ENCODE data around the gene FAHD2A.
"Not testable (repeated sequence)": the region's sequence is repeated elsewhere in the genome, so short reads cannot be mapped to it uniquely, and the experiment has no call there.

The FAHD2A gene, protein sequence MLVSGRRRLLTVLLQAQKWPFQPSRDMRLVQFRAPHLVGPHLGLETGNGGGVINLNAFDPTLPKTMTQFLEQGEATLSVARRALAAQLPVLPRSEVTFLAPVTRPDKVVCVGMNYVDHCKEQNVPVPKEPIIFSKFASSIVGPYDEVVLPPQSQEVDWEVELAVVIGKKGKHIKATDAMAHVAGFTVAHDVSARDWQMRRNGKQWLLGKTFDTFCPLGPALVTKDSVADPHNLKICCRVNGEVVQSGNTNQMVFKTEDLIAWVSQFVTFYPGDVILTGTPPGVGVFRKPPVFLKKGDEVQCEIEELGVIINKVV

DNA sequence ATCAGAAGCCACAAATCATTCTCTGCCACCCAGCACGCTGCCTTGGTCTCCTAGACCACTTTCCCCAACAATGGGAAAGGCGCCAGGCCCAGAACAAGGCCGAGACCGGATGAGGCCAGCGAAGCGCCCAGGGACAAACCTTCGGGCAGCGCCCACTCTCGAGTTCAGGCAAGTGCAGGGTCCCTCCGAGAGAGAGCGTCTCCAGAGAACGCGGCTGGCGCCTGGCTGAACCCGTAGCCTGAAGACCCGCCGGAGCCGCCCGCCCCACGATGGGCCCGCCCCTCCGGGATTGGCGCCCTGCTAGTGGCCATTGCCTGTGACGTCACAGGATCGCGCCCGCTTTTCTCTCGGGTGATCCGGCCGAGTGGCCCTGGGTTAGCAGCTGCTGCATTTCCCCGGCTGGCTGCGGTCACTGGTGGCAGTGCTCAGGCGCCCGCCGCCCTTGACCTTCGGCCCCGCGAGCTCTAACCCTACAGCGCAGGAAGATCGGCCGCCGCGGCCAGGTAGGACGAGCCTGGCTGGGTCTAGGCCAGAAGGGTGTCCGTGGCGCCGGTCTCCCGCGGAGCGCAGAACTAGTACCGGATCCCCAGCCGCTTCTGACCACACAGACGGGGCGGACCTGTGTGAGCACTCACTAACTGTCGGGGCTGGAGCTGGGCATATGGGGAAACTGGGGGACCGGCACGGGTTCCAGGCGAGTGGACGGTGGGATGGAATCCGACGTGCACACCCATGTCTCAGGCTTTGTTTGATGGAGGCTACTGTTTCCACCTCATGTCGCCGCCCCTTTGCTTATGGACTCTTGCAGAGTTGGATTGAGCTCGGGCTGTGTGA is at the start of gene FAHD2A:
Gene FAHD2A, plus strand, starts transcription at position 339 of the 834 bp plus-strand sequence. CDS start 2,851 bp downstream, outside the sequence.
- peak; percentile 93 for DNase-seq

DNA sequence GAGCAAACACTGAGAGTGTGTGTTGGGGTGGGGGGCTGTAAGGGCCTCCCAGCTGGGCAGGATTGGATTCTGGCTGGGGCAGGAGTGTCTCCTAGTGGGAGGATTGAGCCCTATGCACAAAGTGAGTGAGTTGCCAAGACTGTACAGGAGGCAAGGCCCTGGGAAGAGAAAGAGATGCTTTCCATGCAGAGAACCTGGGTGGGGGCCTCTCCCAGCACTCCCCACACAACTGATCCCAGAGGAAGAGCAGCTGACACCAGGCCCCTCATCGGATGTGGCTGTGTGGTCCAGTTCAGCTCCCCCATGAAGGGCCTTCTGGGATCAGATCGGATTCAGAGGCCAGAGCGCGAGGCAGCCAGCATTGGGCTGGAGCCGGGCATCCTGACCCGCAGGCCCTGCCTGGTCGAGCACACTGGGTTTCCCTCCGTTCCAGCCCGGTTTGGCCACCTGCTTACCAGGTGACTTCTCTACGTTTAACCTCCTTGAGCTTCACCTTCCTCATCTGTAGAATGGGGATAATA is 49.4 kb upstream of the FAHD2A start:
- no peak for DNase-seq

DNA sequence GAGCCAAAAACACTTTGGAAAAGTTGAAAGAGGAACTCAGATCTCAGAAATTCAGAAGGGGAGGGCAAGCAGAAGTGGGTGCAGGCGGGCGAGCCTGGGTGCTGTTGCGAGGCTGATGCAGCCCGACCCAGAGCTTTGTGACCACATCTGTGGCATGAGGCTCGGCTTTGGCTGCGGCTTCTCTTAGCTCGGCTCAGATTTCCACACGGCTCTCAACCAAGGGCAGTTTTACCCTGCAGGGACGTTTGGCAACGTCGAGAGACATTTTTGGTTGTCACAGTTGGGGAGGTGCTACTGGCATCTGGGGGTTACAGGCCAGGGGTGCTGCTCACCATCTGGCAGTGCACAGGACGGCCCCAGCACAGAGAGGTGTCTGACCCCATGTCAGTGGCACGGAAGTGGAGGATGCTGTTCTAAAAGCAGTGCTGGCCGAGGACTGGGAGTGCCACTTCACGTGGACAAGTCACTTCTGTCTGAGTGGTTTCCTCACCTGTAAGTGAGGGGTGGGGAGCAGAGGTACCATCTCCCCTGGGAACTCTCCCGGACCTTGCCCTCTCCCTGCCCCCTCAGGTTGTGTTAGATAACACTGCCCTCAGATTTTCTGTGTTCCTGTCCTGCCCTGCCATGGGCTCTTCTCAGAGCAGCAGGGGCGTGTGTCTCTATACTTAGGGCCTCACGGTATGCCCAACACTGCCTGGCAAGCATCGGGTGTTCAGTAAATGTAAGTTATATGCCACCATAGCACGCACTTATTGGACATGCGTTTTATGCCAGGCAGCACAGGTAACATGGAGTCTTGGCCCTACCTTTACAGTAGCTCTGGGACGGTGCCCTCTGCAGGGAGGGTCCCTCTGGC is 48.7 kb upstream of the FAHD2A start:
- no peak for DNase-seq

DNA sequence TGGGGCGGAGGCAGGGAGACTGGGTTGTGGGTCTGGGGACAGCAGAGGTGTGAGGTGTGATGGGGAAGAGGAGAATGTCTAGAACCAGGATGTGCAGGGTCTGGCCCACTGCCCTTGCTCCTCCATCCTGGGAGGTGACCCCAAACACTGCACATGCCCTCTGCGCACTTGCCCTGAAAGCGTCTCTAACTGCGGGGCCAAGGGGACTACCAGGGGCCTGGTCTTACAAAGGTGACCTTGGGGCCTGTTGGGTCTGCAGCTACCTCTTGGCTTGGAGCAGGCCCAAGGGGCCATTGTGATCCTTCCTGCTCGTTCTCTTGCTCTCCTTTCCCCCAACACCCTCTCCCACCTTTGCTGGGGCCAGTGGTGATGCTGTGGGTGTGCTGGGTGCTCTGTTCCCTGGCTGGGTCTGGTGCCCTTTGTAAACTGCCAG is 48.0 kb upstream of the FAHD2A start:
- DNase-seq: no peak

DNA sequence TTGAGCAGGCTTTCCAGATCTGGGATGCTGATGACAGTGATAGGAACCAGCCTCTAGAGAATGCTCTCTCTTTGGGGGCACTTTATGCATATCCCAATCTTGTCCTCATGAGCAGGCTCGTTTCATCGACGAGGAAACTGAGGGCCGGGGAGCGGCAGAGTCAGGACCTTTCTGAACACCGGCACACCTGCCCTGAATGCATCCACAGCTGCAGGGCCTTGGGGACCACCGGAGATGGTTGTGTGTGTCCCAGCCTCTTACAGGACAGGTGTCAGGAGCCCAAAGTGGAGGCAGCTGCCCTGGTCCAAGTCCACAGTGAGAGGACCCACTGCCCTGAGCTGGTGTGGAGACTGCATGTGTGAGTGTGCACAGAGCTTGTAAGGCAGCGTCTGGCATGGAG is 47.6 kb upstream of the FAHD2A start:
- DNase-seq: no peak

DNA sequence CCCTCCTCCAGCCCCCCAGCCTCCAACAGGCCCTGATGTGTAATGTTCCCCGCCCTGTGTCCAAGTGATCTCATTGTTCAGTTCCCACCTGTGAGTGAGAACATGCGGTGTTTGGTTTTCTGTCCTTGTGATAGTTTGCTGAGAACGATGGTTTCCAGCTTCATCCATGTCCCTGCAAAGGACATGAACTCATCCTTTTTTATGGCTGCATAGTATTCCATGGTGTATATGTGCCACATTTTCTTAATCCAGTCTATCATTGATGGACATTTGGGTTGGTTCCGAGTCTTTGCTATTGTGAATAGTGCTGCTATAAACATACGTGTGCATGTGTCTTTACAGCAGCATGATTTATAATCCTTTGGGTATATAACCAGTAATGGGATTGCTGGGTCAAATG is 47.0 kb upstream of the FAHD2A start:
- DNase-seq: not testable (repeated sequence)

DNA sequence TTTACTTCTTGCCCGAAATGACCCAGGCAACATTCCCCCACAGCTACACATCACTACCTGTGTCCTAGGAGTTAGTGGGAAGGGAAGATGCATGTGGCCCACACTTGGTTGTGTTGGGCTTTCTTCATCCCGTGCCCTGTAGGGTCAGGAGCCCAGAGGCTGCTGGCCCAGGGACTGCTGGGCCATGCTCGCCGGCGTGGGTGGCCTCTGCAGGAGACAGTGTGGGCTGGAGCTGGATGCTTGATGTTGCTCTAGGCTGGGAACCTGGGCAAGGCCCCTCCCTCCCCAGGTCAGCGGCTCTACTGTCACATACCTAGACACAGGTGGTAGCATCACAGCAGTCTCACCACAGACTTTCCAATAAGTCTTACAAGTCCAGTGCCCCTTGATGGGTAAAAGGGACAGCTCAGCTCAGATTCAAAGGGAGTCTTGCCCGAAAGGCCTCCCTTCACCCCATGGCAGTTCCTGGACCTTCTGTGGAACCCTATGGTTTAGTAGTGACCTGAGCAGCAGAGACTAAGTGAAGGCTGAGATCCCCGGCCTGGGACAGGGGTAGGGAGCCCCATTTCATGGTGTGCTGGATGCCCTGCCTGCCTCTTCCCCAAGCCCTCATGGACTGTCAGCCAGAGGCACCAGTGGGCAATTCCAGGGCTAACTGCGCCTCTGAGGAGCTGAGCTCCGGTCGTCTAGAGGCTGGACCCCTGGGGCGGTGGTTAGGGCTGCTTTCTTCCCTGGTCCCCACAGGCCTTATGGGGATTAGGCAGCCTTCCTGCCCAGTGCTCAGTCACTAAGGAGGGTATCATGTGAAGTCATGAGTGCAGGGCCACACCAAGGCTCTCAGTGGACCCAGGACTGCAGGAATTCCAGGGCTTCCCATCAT is 45.4 kb upstream of the FAHD2A start:
- DNase-seq: no peak

DNA sequence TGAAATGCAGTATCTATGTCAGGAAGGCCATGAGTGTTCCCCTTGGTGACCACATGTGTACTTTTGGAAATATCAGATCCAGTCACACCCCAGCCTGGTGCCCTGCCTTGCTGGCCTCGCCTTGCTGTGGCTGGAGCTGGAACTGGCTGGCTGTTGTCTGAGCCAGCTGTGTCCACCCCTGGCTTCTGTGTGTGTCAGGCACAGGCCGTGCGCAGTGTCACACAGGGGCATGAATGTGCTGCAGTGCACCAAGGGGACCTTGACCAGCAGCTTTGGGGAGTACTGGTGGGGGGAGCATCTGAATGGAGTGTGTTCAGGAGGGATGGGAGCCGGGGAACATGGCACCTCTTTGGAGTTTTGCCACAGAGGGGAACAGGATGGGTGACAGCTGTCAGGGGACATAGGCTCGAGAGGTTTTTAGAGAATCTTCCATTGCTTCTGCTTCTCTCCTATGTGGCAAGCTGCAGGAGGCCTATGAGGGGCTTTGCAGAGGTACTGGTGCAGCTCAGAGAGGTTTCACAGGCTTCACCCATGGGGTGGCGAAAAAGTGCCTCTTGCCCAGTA is 44.7 kb upstream of the FAHD2A start:
- DNase-seq: no peak

DNA sequence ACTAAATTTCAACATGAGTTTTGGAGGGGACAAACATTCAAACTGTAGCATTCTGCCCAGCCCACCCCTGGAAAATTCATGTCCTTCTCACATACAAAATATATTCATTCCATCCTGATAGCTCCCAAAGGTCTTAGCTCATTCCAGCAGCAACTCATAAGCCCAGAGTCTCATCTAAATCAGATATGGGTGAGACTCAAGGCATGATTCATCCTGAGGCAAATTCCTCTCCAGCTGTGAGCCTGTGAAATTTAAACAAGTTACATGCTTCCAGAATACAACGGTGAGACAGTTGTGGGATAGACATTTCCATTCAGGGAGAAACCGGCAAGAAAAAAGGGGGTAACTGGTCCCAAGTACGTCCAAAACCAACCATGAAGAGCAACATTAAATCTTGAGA is 43.5 kb upstream of the FAHD2A start:
- DNase-seq: no peak

DNA sequence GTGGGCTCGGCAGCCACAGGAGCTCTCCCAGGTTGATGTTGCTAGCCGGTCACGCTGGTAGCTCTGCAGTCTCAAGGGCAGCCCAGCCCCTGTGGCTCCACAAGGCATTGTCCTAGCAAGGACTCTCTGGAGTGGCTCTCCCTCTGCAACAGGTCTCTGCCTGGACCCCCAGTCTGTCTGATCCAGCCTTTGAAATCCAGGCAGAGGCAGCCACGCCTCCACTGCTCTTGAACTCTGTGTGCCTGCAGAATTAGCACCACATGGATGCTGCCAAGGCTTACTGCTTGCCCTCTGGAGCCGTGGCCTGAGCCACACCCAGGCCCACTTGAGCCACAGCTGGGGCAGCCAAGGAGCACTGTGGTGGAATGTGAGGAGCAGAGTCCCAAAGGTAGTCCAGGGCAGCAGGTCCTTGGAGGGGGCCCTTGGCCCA is 43.0 kb upstream of the FAHD2A start:
- DNase-seq: no peak

DNA sequence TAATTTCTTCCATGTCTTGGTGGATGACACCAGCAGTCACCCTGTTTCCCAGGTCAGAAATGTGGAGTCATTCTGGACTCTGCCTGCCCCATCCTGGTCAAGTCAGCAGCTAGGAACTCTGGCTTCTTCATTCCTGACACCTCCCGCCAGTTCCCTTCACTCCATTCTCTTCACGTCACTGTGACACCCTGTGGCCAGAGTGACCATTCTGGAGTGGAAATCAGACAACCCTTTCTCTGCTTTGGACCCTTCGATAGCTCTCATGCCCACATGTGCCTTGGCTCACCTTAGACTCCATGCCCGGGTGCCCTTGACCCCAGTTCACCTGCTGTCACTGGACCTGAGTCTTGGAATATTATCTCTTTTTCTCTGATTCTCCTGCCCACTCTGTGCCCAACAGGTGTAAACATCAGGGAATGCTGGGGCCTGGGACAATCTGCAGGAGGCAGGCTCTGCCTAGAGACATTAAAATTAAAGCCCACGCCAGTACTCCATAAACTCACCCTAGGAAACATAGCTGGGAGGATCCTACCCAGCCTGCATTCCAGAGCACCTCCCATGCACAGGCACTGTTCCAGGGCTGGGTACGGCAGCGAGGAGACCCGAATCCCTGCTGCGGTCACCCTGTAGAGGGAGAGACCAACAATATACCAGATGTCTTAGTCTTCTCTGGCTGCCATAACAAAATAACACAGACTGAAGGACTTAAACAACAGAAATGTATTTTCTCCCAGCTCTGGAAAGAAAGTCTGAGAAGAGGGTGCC is 41.1 kb upstream of the FAHD2A start:
- no peak for DNase-seq

DNA sequence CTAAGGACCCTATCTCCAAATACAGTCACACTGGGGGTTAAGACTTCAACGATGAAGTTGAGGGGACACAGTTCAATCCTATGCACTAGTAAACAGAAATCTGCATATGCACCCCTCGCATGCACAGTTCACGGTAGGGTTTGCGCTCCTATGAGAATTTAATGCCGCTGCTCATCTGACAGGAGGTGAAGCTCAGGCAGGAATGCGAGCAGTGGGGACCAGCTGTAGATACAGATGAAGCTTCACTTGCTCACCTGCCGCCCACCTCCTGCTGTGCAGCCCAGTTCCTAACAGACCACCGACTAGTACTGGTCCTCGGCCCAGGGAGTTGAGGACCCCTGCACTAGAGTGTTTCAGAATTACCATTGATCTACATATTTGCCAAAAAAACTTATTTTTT is 40.0 kb upstream of the FAHD2A start:
- no peak for DNase-seq

DNA sequence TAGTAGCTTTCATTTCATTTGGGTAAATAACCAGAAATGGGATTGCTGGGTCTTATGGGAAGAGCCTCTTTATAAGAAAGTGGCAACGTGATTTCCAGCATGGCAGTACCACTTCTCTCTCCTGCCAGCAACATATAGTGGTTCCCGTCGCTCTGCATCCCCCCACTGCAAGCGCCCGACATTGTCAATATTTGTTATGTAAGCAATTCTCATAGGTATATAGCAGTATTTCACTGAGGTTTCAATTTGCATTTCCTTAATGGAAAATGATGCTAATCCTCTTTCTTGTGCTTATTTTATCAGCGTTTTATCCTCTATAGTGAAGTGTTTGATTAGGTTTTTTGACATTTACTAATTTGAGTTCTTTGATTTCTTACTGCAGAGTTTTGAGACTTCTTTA is 36.0 kb upstream of the FAHD2A start:
- no peak for DNase-seq

DNA sequence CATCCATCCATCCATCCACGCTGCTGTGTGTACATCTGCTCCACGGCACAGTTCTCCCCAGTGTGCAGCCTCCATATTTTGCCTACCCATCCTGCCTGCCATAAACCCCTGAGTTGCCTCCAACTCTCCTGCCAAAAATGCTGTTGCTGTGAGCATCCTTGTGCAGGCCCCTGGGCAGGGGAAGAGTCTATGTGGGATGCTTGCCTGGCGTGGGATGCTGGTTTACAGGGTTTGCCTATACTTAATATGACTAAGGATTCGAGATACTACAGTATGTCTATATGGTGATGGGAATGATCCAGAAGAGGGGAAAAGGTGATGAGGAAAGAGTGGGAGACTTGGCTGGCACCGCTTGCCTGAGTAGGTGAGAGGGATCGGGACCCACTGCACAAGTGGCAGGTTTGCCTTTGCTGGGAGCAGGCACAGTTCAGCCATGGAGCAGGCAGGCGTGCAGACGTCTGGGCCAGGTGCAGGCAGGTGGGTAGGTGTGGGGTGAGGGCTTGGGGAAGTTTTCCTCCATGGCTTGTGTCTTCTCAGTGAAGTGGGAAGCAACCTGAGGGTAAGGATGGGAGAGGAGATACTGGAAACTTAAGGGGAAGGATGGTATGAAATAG is 30.2 kb upstream of the FAHD2A start:
- no peak for DNase-seq

DNA sequence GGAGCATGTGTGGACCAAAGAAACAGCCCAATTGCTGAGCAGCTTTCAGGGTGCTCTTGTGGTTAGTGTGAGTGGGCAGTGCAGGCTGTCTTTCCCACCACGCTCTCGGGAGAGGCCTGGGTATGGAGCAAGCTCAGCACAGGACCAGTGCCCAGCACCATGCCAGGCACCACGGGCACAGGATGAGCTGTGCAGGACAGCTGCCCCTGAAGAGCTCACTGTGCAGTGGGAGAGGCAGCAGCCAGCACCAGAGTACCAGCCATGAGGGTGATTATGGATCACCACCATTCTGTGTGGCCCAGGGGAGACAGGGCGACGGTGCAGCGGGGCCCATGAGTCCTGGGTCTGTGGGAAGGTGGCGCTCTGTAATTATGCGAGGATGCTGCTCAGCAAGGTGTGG is 29.7 kb upstream of the FAHD2A start:
- DNase-seq: no peak

DNA sequence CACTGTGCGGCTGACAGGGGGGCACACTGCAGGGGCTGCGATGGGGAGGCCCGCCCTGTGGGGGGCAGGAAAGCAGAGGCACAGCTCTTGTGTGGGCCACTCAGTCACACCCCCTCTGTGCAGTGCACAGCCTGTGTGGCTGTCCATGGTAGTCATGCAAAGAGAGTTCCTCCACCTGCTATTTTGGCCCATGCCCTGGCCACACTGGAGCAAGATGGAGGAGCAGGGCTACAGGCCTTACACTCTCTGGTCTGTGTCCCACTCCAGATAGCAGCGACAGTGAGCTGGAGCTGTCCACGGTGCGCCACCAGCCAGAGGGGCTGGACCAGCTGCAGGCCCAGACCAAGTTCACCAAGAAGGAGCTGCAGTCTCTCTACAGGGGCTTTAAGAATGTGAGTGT is 28.5 kb upstream of the FAHD2A start:
- no peak for DNase-seq

DNA sequence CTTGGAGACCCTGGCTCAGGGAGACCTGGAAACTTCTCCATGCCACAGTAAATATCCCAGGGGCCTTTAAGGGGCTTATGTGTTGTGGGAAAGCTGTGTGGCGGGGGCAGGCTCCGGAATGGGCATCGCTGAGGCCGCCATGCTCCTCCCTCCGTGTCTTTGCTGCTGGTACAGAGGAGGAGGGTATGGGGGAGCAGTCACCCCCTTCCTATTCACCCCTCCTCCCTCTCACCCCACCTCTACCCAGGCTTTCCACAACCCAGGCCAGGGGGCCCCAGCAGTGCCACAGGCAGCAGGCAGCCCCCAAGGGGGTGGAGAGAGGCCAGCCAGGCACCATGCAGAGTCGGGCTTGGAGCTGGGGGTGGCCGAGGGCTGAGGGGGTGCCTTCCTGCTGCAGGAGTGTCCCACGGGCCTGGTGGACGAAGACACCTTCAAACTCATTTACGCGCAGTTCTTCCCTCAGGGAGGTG is 28.0 kb upstream of the FAHD2A start:
- no peak for DNase-seq

DNA sequence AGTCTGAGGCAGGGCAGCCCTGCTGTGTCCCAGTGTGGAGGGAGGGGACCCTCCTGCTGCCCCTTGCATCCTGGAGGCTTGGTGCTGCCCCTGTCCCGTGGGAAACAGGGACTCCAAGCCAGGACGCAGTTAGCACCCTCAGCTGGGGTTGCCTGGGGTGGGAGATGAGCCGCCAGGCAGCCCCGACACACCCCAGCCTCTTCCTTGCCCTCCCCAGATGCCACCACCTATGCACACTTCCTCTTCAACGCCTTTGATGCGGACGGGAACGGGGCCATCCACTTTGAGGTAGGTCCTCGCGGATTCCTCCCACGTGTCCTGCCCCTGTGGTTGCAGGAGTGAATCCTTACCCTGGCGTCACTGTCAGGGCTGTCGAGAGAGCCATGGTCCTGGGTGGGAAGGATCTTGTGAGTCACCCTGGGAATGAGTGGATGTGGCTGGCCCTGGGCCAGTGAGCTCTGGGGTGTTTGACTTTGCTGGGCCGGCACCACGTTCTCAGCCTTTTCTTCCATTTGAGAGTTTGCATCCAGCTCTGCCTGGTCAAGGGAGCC is 27.5 kb upstream of the FAHD2A start:
- DNase-seq: no peak

DNA sequence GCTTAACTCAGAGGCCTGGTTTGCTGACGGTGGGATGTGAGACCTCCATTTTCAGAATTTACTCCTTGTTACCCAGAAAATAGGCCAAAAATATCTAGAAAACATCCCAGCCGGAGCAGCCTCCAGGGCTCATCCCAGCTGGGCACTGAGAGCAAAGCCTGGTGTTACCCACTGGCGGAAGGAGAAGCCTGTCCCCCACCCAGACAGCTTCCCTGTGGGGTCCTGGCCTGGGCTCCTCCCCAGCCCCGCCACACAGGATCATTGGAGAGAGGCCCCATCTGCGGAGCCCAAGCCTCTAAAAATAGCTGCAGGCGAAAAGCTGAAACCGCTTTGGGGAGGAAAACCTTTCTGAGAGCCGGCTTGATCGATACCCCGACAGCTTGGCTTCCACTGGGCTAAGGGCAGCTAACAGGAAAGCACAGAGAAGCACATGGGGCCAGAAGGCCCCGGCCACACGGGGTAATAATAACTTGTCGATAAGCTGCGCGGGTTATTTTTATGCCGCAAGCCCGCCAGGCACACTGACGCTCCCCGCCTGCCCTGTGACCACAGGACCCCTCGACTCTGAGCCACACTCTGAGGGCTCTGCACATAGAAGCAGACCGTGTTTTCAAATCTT is 26.9 kb upstream of the FAHD2A start:
- DNase-seq: no peak
